ENCODE data around the gene FTO. TPM values are rescaled to one million over a fixed set of nuclear protein-coding genes. Genes with fewer than 3 reads are reported as not detected.
"Not testable (repeated sequence)": the region's sequence is repeated elsewhere in the genome, so short reads cannot be mapped to it uniquely, and the experiment has no call there.

FTO gene
- total RNA-seq (2014; rRNA removed; shearing (Covaris generic)): 129 and 132 TPM in 2 replicates

- Histone ChIP-seq H3K4me1 (no peaks in the 10 kb centered on the region), H3K27me3 (no peaks in the 10 kb centered on the region), H3K9me3 (replicated peaks) (no peaks in the 10 kb centered on the region), H3K4me3 (peak within 1 kb of the TSS; percentile 79), H3K27ac (peak within 1 kb of the TSS; percentile 76), H3K36me3 (peaks cover 6% of the 10 kb centered on the region)
- peak; percentile 100 for DNase-seq
Measured at GRCh38 chr16:53703590-53704444, at the start of gene FTO, which contains the start of gene RPGRIP1L. Gene FTO, plus strand, starts transcription at chr16:53704156. Gene RPGRIP1L, minus strand, starts transcription at chr16:53703859. Its CDS starts 3,136 bp downstream, at chr16:53700723.

GRCh38 chr16:53654946-53655345 is 49.0 kb upstream of the FTO start:
- H3K27ac ChIP-seq: no peak overlapping the region

GRCh38 chr16:53662072-53662471 is 41.9 kb upstream of the FTO start:
- H3K9me3 ChIP-seq (replicated peaks): no peaks in the 10 kb centered on the region
- no peak for DNase-seq
- no peak overlapping the region for H3K4me3 ChIP-seq
- no peaks in the 10 kb centered on the region for H3K27me3 ChIP-seq
- no peaks in the 10 kb centered on the region for H3K4me1 ChIP-seq
- peaks cover 3% of the 10 kb centered on the region; the same call in 1 of the 2 replicates for H3K36me3 ChIP-seq
- H3K27ac ChIP-seq: no peak overlapping the region

More at GRCh38 chr16:53654946-53655345, 49.0 kb upstream of the FTO start:
- H3K36me3 ChIP-seq: peaks cover 11% of the 10 kb centered on the region
- H3K9me3 ChIP-seq (replicated peaks): no peaks in the 10 kb centered on the region
- no peaks in the 10 kb centered on the region for H3K4me1 ChIP-seq
- no peak for DNase-seq
- no peak overlapping the region for H3K4me3 ChIP-seq
- H3K27me3 ChIP-seq: no peaks in the 10 kb centered on the region

GRCh38 chr16:53664724-53665345 is 39.1 kb upstream of the FTO start:
- no peaks in the 10 kb centered on the region for H3K4me1 ChIP-seq
- H3K36me3 ChIP-seq: no peaks in the 10 kb centered on the region
- no peak for DNase-seq
- H3K27me3 ChIP-seq: no peaks in the 10 kb centered on the region
- no peak overlapping the region for H3K4me3 ChIP-seq
- no peak overlapping the region for H3K27ac ChIP-seq
- H3K9me3 ChIP-seq (replicated peaks): no peaks in the 10 kb centered on the region

- H3K27me3 ChIP-seq: no peaks in the 10 kb centered on the region
- no peak overlapping the region for H3K4me3 ChIP-seq
- no peaks in the 10 kb centered on the region for H3K4me1 ChIP-seq
- peaks cover 3% of the 10 kb centered on the region; the same call in 1 of the 2 replicates for H3K36me3 ChIP-seq
- DNase-seq: no peak
- no peaks in the 10 kb centered on the region for H3K9me3 ChIP-seq (replicated peaks)
- no peak overlapping the region for H3K27ac ChIP-seq
Measured at GRCh38 chr16:53666786-53667415, 37.1 kb upstream of the FTO start.

- no peak for DNase-seq
- Histone ChIP-seq H3K4me1 (no peaks in the 10 kb centered on the region), H3K27ac (no peak overlapping the region), H3K9me3 (replicated peaks) (no peaks in the 10 kb centered on the region), H3K36me3 (peaks cover 10% of the 10 kb centered on the region; the same call in 1 of the 2 replicates), H3K4me3 (no peak overlapping the region), H3K27me3 (no peaks in the 10 kb centered on the region)
Measured at GRCh38 chr16:53668869-53669268, 35.1 kb upstream of the FTO start.

GRCh38 chr16:53672461-53672860 is 31.5 kb upstream of the FTO start:
- H3K27me3 ChIP-seq: no peaks in the 10 kb centered on the region
- no peak overlapping the region for H3K27ac ChIP-seq
- no peak overlapping the region for H3K4me3 ChIP-seq
- no peaks in the 10 kb centered on the region for H3K9me3 ChIP-seq (replicated peaks)
- peaks cover 10% of the 10 kb centered on the region; the same call in 1 of the 2 replicates for H3K36me3 ChIP-seq
- DNase-seq: no peak
- H3K4me1 ChIP-seq: no peaks in the 10 kb centered on the region

GRCh38 chr16:53673189-53673588 is 30.8 kb upstream of the FTO start:
- Histone ChIP-seq H3K9me3 (replicated peaks) (no peaks in the 10 kb centered on the region), H3K27me3 (no peaks in the 10 kb centered on the region), H3K4me3 (no peak overlapping the region), H3K36me3 (peaks cover 10% of the 10 kb centered on the region; the same call in 1 of the 2 replicates), H3K27ac (no peak overlapping the region), H3K4me1 (no peaks in the 10 kb centered on the region)
- DNase-seq: no peak

GRCh38 chr16:53678155-53678554 is 25.8 kb upstream of the FTO start:
- Histone ChIP-seq H3K4me3 (no peak overlapping the region), H3K27me3 (no peaks in the 10 kb centered on the region), H3K4me1 (no peaks in the 10 kb centered on the region), H3K9me3 (replicated peaks) (no peaks in the 10 kb centered on the region), H3K36me3 (peaks cover 3% of the 10 kb centered on the region; the same call in 1 of the 2 replicates), H3K27ac (no peak overlapping the region)
- no peak for DNase-seq

GRCh38 chr16:53678756-53679343 is 25.1 kb upstream of the FTO start:
- Histone ChIP-seq H3K27ac (no peak overlapping the region), H3K4me3 (no peak overlapping the region), H3K36me3 (peaks cover 5% of the 10 kb centered on the region; the same call in 1 of the 2 replicates), H3K27me3 (no peaks in the 10 kb centered on the region), H3K4me1 (no peaks in the 10 kb centered on the region), H3K9me3 (replicated peaks) (no peaks in the 10 kb centered on the region)
- no peak for DNase-seq

- H3K9me3 ChIP-seq (replicated peaks): peaks cover 4% of the 10 kb centered on the region; the same call in 1 of the 2 replicates
- H3K4me3 ChIP-seq: no peak overlapping the region
- peaks cover 17% of the 10 kb centered on the region for H3K36me3 ChIP-seq
- H3K27ac ChIP-seq: no peak overlapping the region
- no peak for DNase-seq
- H3K27me3 ChIP-seq: no peaks in the 10 kb centered on the region
- H3K4me1 ChIP-seq: no peaks in the 10 kb centered on the region
Measured at GRCh38 chr16:53680756-53681155, 23.2 kb upstream of the FTO start.

- Histone ChIP-seq H3K9me3 (replicated peaks) (peaks cover 4% of the 10 kb centered on the region; the same call in 1 of the 2 replicates), H3K27me3 (no peaks in the 10 kb centered on the region), H3K27ac (no peak overlapping the region), H3K36me3 (peaks cover 18% of the 10 kb centered on the region), H3K4me1 (no peaks in the 10 kb centered on the region), H3K4me3 (no peak overlapping the region)
- DNase-seq: no peak
Measured at GRCh38 chr16:53681354-53681753, 22.6 kb upstream of the FTO start.

- not testable (repeated sequence) for H3K4me3 ChIP-seq; H3K4me1 ChIP-seq; DNase-seq; H3K27ac ChIP-seq; H3K27me3 ChIP-seq; H3K9me3 ChIP-seq (replicated peaks)
- H3K36me3 ChIP-seq: peaks cover 23% of the 10 kb centered on the region
Measured at GRCh38 chr16:53685334-53685733, 18.6 kb upstream of the FTO start.

GRCh38 chr16:53686710-53687109 is 17.2 kb upstream of the FTO start:
- Histone ChIP-seq H3K4me3 (no peak overlapping the region), H3K36me3 (peaks cover 32% of the 10 kb centered on the region), H3K27ac (no peak overlapping the region), H3K9me3 (replicated peaks) (peaks cover 4% of the 10 kb centered on the region; the same call in 1 of the 2 replicates), H3K27me3 (no peaks in the 10 kb centered on the region), H3K4me1 (no peaks in the 10 kb centered on the region)
- DNase-seq: no peak
